ENCODE measurements around the gene SCNN1G. TPM values are rescaled to one million over a fixed set of nuclear protein-coding genes. Genes with fewer than 3 reads are reported as not detected.

Gene SCNN1G
- total and polyA plus RNA-seq, 2 of the 13 experiments (the other 11 are each of a cell fraction or from before 2014, with no cell fraction given), result not detected

GRCh38 chr16:23141959-23142740 is 40.4 kb upstream of the SCNN1G start (continued):
- TF ChIP-seq ZNF276 (CRISPR knock-in tag; IDR thresholded peaks at IDR 0.05; ENCODE audit: low read depth) (no peak), STAG1 (CRISPR knock-in tag; IDR thresholded peaks at IDR 0.05) (no peak), MTERF4 (CRISPR knock-in tag; IDR thresholded peaks at IDR 0.05) (no peak), SRSF9 (IDR thresholded peaks at IDR 0.05; ENCODE audit: borderline replicate concordance, insufficient read depth, low read depth, low read length, poor library complexity, severe bottlenecking) (no peak), MZF1 (CRISPR knock-in tag; IDR thresholded peaks at IDR 0.05; ENCODE audit: borderline replicate concordance) (no peak), CBFB (CRISPR knock-in tag; IDR thresholded peaks at IDR 0.05) (no peak), FOSL2 (CRISPR knock-in tag; IDR thresholded peaks at IDR 0.05) (peak; percentile 41; the same call in 1 of the 2 replicates), SMAD3 (CRISPR knock-in tag; IDR thresholded peaks at IDR 0.05) (no peak; the same call in 1 of the 2 replicates), ZNF430 (CRISPR knock-in tag; IDR thresholded peaks at IDR 0.05) (no peak), SRY (CRISPR knock-in tag; IDR thresholded peaks at IDR 0.05) (no peak), ZBED4 (CRISPR knock-in tag; IDR thresholded peaks at IDR 0.05; ENCODE audit: borderline replicate concordance) (peak; percentile 90; the same call in 1 of the 2 replicates), ZNF776 (CRISPR knock-in tag; IDR thresholded peaks at IDR 0.05) (no peak), ZNF768 (CRISPR knock-in tag; IDR thresholded peaks at IDR 0.05) (no peak), EHMT2 (IDR thresholded peaks at IDR 0.05; ENCODE audit: borderline replicate concordance, low read depth, low read length) (no peak), ZNF354B (CRISPR knock-in tag; IDR thresholded peaks at IDR 0.05) (no peak), ZNF703 (CRISPR knock-in tag; IDR thresholded peaks at IDR 0.05; ENCODE audit: borderline replicate concordance) (no peak), AKNA (CRISPR knock-in tag; IDR thresholded peaks at IDR 0.05; ENCODE audit: borderline replicate concordance) (no peak), TOE1 (CRISPR knock-in tag; IDR thresholded peaks at IDR 0.05) (no peak)

Measured in HepG2 (cell line).